H1 (cell line): ENCODE results near the gene CPO. TPM values are rescaled to one million over a fixed set of nuclear protein-coding genes. Genes with fewer than 3 reads are reported as not detected.

Source experiments
- CTCF ChIA-PET: fragments of 300-600 bp; sonication (Branson Sonifier 250); formaldehyde crosslinking; loops from one replicate; lab custom pipeline; 2021; ENCODE audit not compliant: partially characterized antibody; lab: Charles Lee
- POLR2A ChIA-PET: fragments of 300-600 bp; sonication (Branson Sonifier 250); formaldehyde crosslinking; loops from one replicate; lab custom pipeline; 2021; ENCODE audit warnings: inconsistent platforms; ENCODE audit not compliant: partially characterized antibody; lab: Charles Lee
- DNase-seq, 2 experiments: peaks; one replicate each; pipeline versions ENCODE4 v3.0.0 to v3.0.0-alpha.2; 2010 to 2022; ENCODE audit warnings: low spot score in 2 of 2, low read depth in 1 of 2, mixed read lengths in 1 of 2
- FAIRE-seq: peaks from 2 replicates; lab custom pipeline; 2011; peaks lifted over from hg19 to GRCh38; lab: Jason Lieb, UNC
- H2AFZ ChIP-seq: 2 replicates; pipeline ENCODE4 v1.8.1; 2012; ENCODE audit warnings: low read length, inconsistent platforms
- H2AK5ac ChIP-seq: 2 replicates; pipeline ENCODE4 v1.6.1; 2013; ENCODE audit warnings: low read depth, low read length
- H2BK120ac ChIP-seq: replicated peaks from 2 replicates; pipeline ENCODE3; 2013; ENCODE audit warnings: low read depth, low read length, inconsistent platforms
- H2BK12ac ChIP-seq: 2 replicates; pipeline ENCODE4 v1.6.1; 2013; ENCODE audit warnings: low read depth, low read length
- H2BK15ac ChIP-seq: 2 replicates; pipeline ENCODE4 v1.6.1; 2013; ENCODE audit warnings: low read length
- H2BK20ac ChIP-seq: 2 replicates; pipeline ENCODE4 v1.6.1; 2013; ENCODE audit warnings: low read length
- H2BK5ac ChIP-seq: 2 replicates; pipeline ENCODE4 v1.6.1; 2013; ENCODE audit warnings: low read depth, low read length
- H3K14ac ChIP-seq: 2 replicates; pipeline ENCODE4 v1.6.1; 2013; ENCODE audit warnings: inconsistent platforms; ENCODE audit not compliant: insufficient read length
- H3K18ac ChIP-seq: 2 replicates; pipeline ENCODE4 v1.6.1; 2013; ENCODE audit warnings: low read length; ENCODE audit errors: extremely low read depth
- H3K23ac ChIP-seq: 2 replicates; pipeline ENCODE4 v1.6.1; 2013; ENCODE audit warnings: inconsistent platforms; ENCODE audit not compliant: insufficient read length
- H3K23me2 ChIP-seq: 2 replicates; pipeline ENCODE4 v1.6.1; 2013; ENCODE audit warnings: low read depth, low read length
- H3K27ac ChIP-seq: 2 replicates; pipeline ENCODE4 v1.6.1; 2011; ENCODE audit warnings: low read depth, low read length, inconsistent platforms
- H3K27me3 ChIP-seq, 4 experiments: replicated peaks in 1 of 4; 1 replicate in 1 of 4; 2 replicates in 3 of 4; pipeline versions ENCODE4 v1.6.1 to v1.8.1; 2011 to 2013; ENCODE audit warnings: low read length in 3 of 4, mild to moderate bottlenecking in 3 of 4, inconsistent platforms in 2 of 4, mixed read lengths in 2 of 4, moderate library complexity in 1 of 4; ENCODE audit not compliant: control insufficient read depth in 3 of 4, insufficient read depth in 3 of 4; ENCODE audit errors: extremely low read depth in 1 of 4
- H3K36me3 ChIP-seq, 4 experiments: 2 replicates each; pipeline versions ENCODE4 v1.6.1 to v1.8.1; 2011 to 2013; ENCODE audit warnings: mild to moderate bottlenecking in 4 of 4, low read length in 3 of 4, moderate library complexity in 2 of 4, control low read depth in 1 of 4, inconsistent platforms in 1 of 4; ENCODE audit not compliant: insufficient read depth in 4 of 4, control insufficient read depth in 2 of 4
- H3K4ac ChIP-seq: replicated peaks from 2 replicates; pipeline ENCODE3; 2013; ENCODE audit warnings: low read length, low read depth, mixed read lengths, inconsistent platforms; ENCODE audit not compliant: insufficient read length
- H3K4me1 ChIP-seq, 4 experiments: replicated peaks in 1 of 4; 1 replicate in 1 of 4; 2 replicates in 3 of 4; pipeline versions ENCODE4 v1.6.1 to v1.8.1; 2011 to 2013; ENCODE audit warnings: low read length in 3 of 4, inconsistent platforms in 2 of 4, mixed read lengths in 1 of 4; ENCODE audit not compliant: insufficient read depth in 4 of 4, control insufficient read depth in 3 of 4
- H3K4me2 ChIP-seq, 2 experiments: 2 replicates each; pipeline versions ENCODE4 v1.6.1 to v1.8.1; 2011 to 2013; ENCODE audit warnings: low read depth in 2 of 2, low read length in 2 of 2, control low read depth in 1 of 2, inconsistent platforms in 1 of 2, mild to moderate bottlenecking in 1 of 2; ENCODE audit not compliant: insufficient read depth in 1 of 2
- H3K4me3 ChIP-seq, 4 experiments: fragments of 200-600, 300-600 bp in 1 of 4; sonication (generic), shearing (Covaris generic), sonication (Bioruptor Twin) in 1 of 4; 2 replicates each; pipeline versions ENCODE4 v1.5.1 to v1.8.1; 2011 to 2016; ENCODE audit warnings: low read length in 4 of 4, low read depth in 3 of 4, control low read depth in 2 of 4, inconsistent platforms in 2 of 4, mild to moderate bottlenecking in 2 of 4, mixed read lengths in 1 of 4, moderate library complexity in 1 of 4; ENCODE audit not compliant: insufficient read depth in 2 of 4; ENCODE audit errors: extremely low read depth in 1 of 4
- H3K56ac ChIP-seq: replicated peaks from 2 replicates; pipeline ENCODE3; 2013; ENCODE audit warnings: low read depth, mild to moderate bottlenecking, mixed read lengths, low read length, inconsistent platforms; ENCODE audit not compliant: insufficient read length
- H3K79me1 ChIP-seq: 2 replicates; pipeline ENCODE4 v1.6.1; 2013; ENCODE audit warnings: low read depth, low read length, control low read depth
- H3K79me2 ChIP-seq, 2 experiments: 2 replicates each; pipeline versions ENCODE4 v1.6.1 to v1.8.1; 2012 to 2013; ENCODE audit warnings: low read length in 2 of 2, mild to moderate bottlenecking in 2 of 2, inconsistent platforms in 1 of 2; ENCODE audit not compliant: insufficient read depth in 2 of 2, control insufficient read depth in 1 of 2
- H3K9ac ChIP-seq, 4 experiments: replicated peaks in 1 of 4; 1 replicate in 1 of 4; 2 replicates in 3 of 4; pipeline versions ENCODE4 v1.6.1 to v1.8.1; 2011 to 2013; ENCODE audit warnings: low read depth in 3 of 4, low read length in 3 of 4, control low read depth in 2 of 4, mild to moderate bottlenecking in 2 of 4, moderate library complexity in 2 of 4, inconsistent platforms in 1 of 4; ENCODE audit errors: extremely low read depth in 1 of 4
- H3K9me3 ChIP-seq, 2 experiments: 2 replicates each; pipeline versions ENCODE4 v1.6.1 to v1.8.1; 2012 to 2013; ENCODE audit warnings: mild to moderate bottlenecking in 2 of 2, moderate library complexity in 2 of 2, control low read depth in 1 of 2, inconsistent platforms in 1 of 2, low read depth in 1 of 2, low read length in 1 of 2, mixed read lengths in 1 of 2; ENCODE audit not compliant: insufficient read depth in 2 of 2
- H4K20me1 ChIP-seq, 2 experiments: replicated peaks in 1 of 2; 2 replicates each; pipeline versions ENCODE3 to v1.8.1; 2011 to 2013; ENCODE audit warnings: inconsistent platforms in 2 of 2, low read length in 2 of 2, mild to moderate bottlenecking in 1 of 2; ENCODE audit not compliant: insufficient read depth in 2 of 2, control insufficient read depth in 1 of 2
- H4K5ac ChIP-seq: 2 replicates; pipeline ENCODE4 v1.6.1; 2013; ENCODE audit warnings: low read length, low read depth, mixed read lengths, inconsistent platforms; ENCODE audit not compliant: insufficient read length
- H4K8ac ChIP-seq: 2 replicates; pipeline ENCODE4 v1.8.0; 2013; ENCODE audit warnings: mild to moderate bottlenecking, moderate library complexity, low read length, inconsistent platforms; ENCODE audit not compliant: insufficient read depth; ENCODE audit errors: extremely low read depth
- H4K91ac ChIP-seq: replicated peaks from 2 replicates; pipeline ENCODE3; 2013; ENCODE audit warnings: low read length, mixed read lengths, inconsistent platforms; ENCODE audit not compliant: insufficient read length
- BCL11A ChIP-seq, 2 experiments: IDR thresholded peaks; one replicate each; pipeline ENCODE4 v1.6.1; 2011; ENCODE audit warnings: low read depth in 2 of 2, low read length in 2 of 2, mild to moderate bottlenecking in 2 of 2
- CBX5 ChIP-seq: fragments of 300-800, 300-1000 bp; sonication (generic); IDR thresholded peaks from 2 replicates; pipeline ENCODE4 v1.7.1; 2016; ENCODE audit warnings: antibody characterized with exemption, low read length, low read depth
- FOSL1 ChIP-seq: IDR thresholded peaks from 2 replicates; pipeline ENCODE4 v1.6.1; 2011; ENCODE audit warnings: mild to moderate bottlenecking, low read depth, low read length, moderate library complexity; ENCODE audit not compliant: insufficient read depth
- KDM4A ChIP-seq: IDR thresholded peaks from one replicate; pipeline ENCODE4 v1.7.1; 2012; ENCODE audit warnings: low read depth, mild to moderate bottlenecking, moderate library complexity, low read length, inconsistent platforms; ENCODE audit not compliant: severe bottlenecking
- NANOG ChIP-seq: IDR thresholded peaks from 2 replicates; pipeline ENCODE4 v1.6.1; 2011; ENCODE audit warnings: low read length, low read depth, mild to moderate bottlenecking, inconsistent platforms; ENCODE audit not compliant: insufficient read depth, poor library complexity, severe bottlenecking
- POLR2A ChIP-seq, 2 experiments: IDR thresholded peaks; 1 replicate in 1 of 2; 2 replicates in 1 of 2; pipeline ENCODE4 v1.6.1; 2011; ENCODE audit warnings: low read depth in 2 of 2, low read length in 2 of 2, mild to moderate bottlenecking in 2 of 2; ENCODE audit errors: control extremely low read depth in 1 of 2
- RAD21 ChIP-seq, 2 experiments: IDR thresholded peaks in 1 of 2; conservative IDR thresholded peaks in 1 of 2; 2 replicates each; pipeline ENCODE4 v1.6.1; 2011; ENCODE audit warnings: low read depth in 2 of 2, low read length in 2 of 2, improper control_type of control experiment in 1 of 2, inconsistent platforms in 1 of 2, mild to moderate bottlenecking in 1 of 2, moderate library complexity in 1 of 2
- RFX5 ChIP-seq: IDR thresholded peaks from 2 replicates; pipeline ENCODE4 v1.6.1; 2011; ENCODE audit warnings: low read depth, low read length, improper control_type of control experiment, borderline replicate concordance
- TBP ChIP-seq: IDR thresholded peaks from 2 replicates; pipeline ENCODE4 v1.6.1; 2011; ENCODE audit warnings: low read depth, low read length, improper control_type of control experiment
- USF2 ChIP-seq: IDR thresholded peaks from 2 replicates; pipeline ENCODE4 v1.6.1; 2011; ENCODE audit warnings: low read length, improper control_type of control experiment
- ZNF274 ChIP-seq: IDR thresholded peaks from 2 replicates; pipeline ENCODE4 v1.7.0; 2012; ENCODE audit warnings: low read length, borderline replicate concordance; ENCODE audit errors: extremely low read depth
- polyA plus RNA-seq, 7 experiments: library from polyadenylated mRNA; depleted of rRNA in 3 of 7; stranded (reverse) in 5 of 7; unstranded in 2 of 7; fragments of >200 nt in 5 of 7; fragments of 200-250 nt in 2 of 7; gene quantifications; 1 replicate in 5 of 7; 2 replicates in 1 of 7; 4 replicates in 1 of 7; pipeline versions ENCODE4 v1.2.1 to v1.2.3, GENCODE V29; 2011 to 2013; ENCODE audit warnings: missing spikeins in 2 of 7, mixed read lengths in 2 of 7
- total RNA-seq: library from RNA; stranded (reverse); fragmentation: NEBNext Ultra II Directional; extraction: Animal tissue kit (Norgen Biotek cat#: 25700); gene quantifications from 2 replicates; pipeline ENCODE4 v1.2.1, GENCODE V29; 2021

Gene CPO
- total and polyA plus RNA-seq, 2 of the 8 experiments (the other 6 are each of a cell fraction or from before 2014, with no cell fraction given), result 1.3 TPM

GRCh38 chr2:206996556-206997065 is 57.3 kb downstream of the CPO start:
- H2BK15ac ChIP-seq, result no peak overlapping the region
- FAIRE-seq, result no peak
- no peak overlapping the region for H3K4ac ChIP-seq
- peaks cover 9 to 12% of the 10 kb centered on the region in 2 experiments for H3K9me3 ChIP-seq
- H3K4me2 ChIP-seq, result no peak overlapping the region
- no peak overlapping the region for H2AFZ ChIP-seq
- TF ChIP-seq BCL11A (IDR thresholded peaks at IDR 0.05; ENCODE audit: low read depth in 2 of 2, low read length in 2 of 2) (no peak), ZNF274 (no peak), RAD21 (IDR thresholded peaks at IDR 0.05 in 1 of 2, conservative IDR thresholded peaks at IDR 0.05 in 1 of 2; ENCODE audit: low read depth in 2 of 2, low read length in 2 of 2) (no peak), TBP (no peak), RFX5 (no peak), USF2 (no peak), POLR2A (IDR thresholded peaks at IDR 0.05; ENCODE audit: control extremely low read depth in 1 of 2, low read depth in 2 of 2, low read length in 2 of 2) (no peak), CBX5 (no peak), NANOG (no peak), KDM4A (no peak), FOSL1 (no peak)
- ChIA-PET CTCF (interaction anchor here (1.3 kb wide), 1 partner anchor 12 kb away, joined by 3 read pairs; no protein-coding TSS in a partner anchor), POLR2A (no interaction called here)
- no peak overlapping the region for H2AK5ac ChIP-seq
- no peaks in the 10 kb centered on the region for H3K79me2 ChIP-seq
- no peak overlapping the region for H3K18ac ChIP-seq
- no peak overlapping the region for H4K8ac ChIP-seq
- DNase-seq, result no peak
- no peak overlapping the region for H3K9ac ChIP-seq
- no peak overlapping the region for H3K14ac ChIP-seq
- H2BK20ac ChIP-seq, result no peak overlapping the region
- H3K56ac ChIP-seq, result no peak overlapping the region
- H2BK12ac ChIP-seq, result no peak overlapping the region
- H3K27me3 ChIP-seq, result peaks cover 0 to 1% (median 0%) of the 10 kb centered on the region in 4 experiments; a peak in 1 of 7 replicates
- no peak overlapping the region for H3K23ac ChIP-seq
- no peak overlapping the region for H3K4me3 ChIP-seq
- H3K4me1 ChIP-seq, result no peaks in the 10 kb centered on the region
- peaks cover 0 to 3% (median 0%) of the 10 kb centered on the region in 4 experiments; a peak in 3 of 8 replicates for H3K36me3 ChIP-seq
- H3K79me1 ChIP-seq, result no peaks in the 10 kb centered on the region
- no peak overlapping the region for H2BK120ac ChIP-seq
- H2BK5ac ChIP-seq, result no peak overlapping the region
- no peak overlapping the region for H3K27ac ChIP-seq
- no peaks in the 10 kb centered on the region for H4K20me1 ChIP-seq
- no peaks in the 10 kb centered on the region for H3K23me2 ChIP-seq
- no peak overlapping the region for H4K91ac ChIP-seq
- no peak overlapping the region for H4K5ac ChIP-seq
